H1 (cell line): ENCODE results near the gene KRT222.

Source experiments
- CBX5 ChIP-seq: fragments of 300-800, 300-1000 bp; sonication (generic); IDR thresholded peaks from 2 replicates; pipeline ENCODE4 v1.7.1; 2016; ENCODE audit warnings: antibody characterized with exemption, low read length, low read depth
- CEBPB ChIP-seq: IDR thresholded peaks from 2 replicates; pipeline ENCODE4 v1.6.1; 2012; ENCODE audit warnings: low read depth, low read length
- CHD2 ChIP-seq: IDR thresholded peaks from 2 replicates; pipeline ENCODE4 v1.6.1; 2012; ENCODE audit warnings: low read length, improper control_type of control experiment
- CREB1 ChIP-seq: IDR thresholded peaks from 2 replicates; pipeline ENCODE4 v1.6.1; 2012; ENCODE audit warnings: inconsistent platforms
- CTCF ChIP-seq, 3 experiments: IDR thresholded peaks; 1 replicate in 2 of 3; 2 replicates in 1 of 3; pipeline versions ENCODE4 v1.5.1 to v1.6.1; 2011; ENCODE audit warnings: low read length in 3 of 3, mild to moderate bottlenecking in 3 of 3, inconsistent platforms in 2 of 3, low read depth in 1 of 3, moderate library complexity in 1 of 3; ENCODE audit not compliant: insufficient read depth in 1 of 3; ENCODE audit errors: control extremely low read depth in 1 of 3
- E2F6 ChIP-seq: IDR thresholded peaks from 2 replicates; pipeline ENCODE4 v1.6.1; 2012; ENCODE audit warnings: inconsistent platforms
- EZH2 ChIP-seq: fragments of 200-600 bp; sonication (generic); IDR thresholded peaks from 2 replicates; pipeline ENCODE4 v1.7.1; 2012; ENCODE audit warnings: low read depth, mild to moderate bottlenecking, moderate library complexity, low read length, inconsistent platforms; ENCODE audit not compliant: severe bottlenecking
- MAX ChIP-seq: IDR thresholded peaks from 2 replicates; pipeline ENCODE4 v1.6.1; 2012; ENCODE audit warnings: inconsistent platforms
- POLR2A ChIP-seq, 2 experiments: IDR thresholded peaks; 1 replicate in 1 of 2; 2 replicates in 1 of 2; pipeline ENCODE4 v1.6.1; 2011; ENCODE audit warnings: low read depth in 2 of 2, low read length in 2 of 2, mild to moderate bottlenecking in 2 of 2; ENCODE audit errors: control extremely low read depth in 1 of 2
- POLR2AphosphoS5 ChIP-seq: IDR thresholded peaks from 2 replicates; pipeline ENCODE4 v1.6.1; 2011; ENCODE audit warnings: low read depth, low read length
- RAD21 ChIP-seq, 2 experiments: IDR thresholded peaks in 1 of 2; conservative IDR thresholded peaks in 1 of 2; 2 replicates each; pipeline ENCODE4 v1.6.1; 2011; ENCODE audit warnings: low read depth in 2 of 2, low read length in 2 of 2, improper control_type of control experiment in 1 of 2, inconsistent platforms in 1 of 2, mild to moderate bottlenecking in 1 of 2, moderate library complexity in 1 of 2
- SP4 ChIP-seq: IDR thresholded peaks from 2 replicates; pipeline ENCODE4 v1.6.1; 2012; ENCODE audit warnings: low read length, inconsistent platforms
- TCF12 ChIP-seq: IDR thresholded peaks from 2 replicates; pipeline ENCODE4 v1.6.1; 2011; ENCODE audit warnings: low read depth, mild to moderate bottlenecking, low read length
- YY1 ChIP-seq: IDR thresholded peaks from 2 replicates; pipeline ENCODE4 v1.6.1; 2011; ENCODE audit warnings: low read depth, mild to moderate bottlenecking, low read length

GRCh38 chr17:40637931-40638330 is 27.0 kb downstream of the KRT222 start:
- TF ChIP-seq CBX5 (no peak), CTCF (IDR thresholded peaks at IDR 0.05; ENCODE audit: control extremely low read depth in 1 of 3, insufficient read depth in 1 of 3, low read depth in 1 of 3, low read length in 3 of 3) (no peak), EZH2 (no peak), CHD2 (no peak), CREB1 (no peak), POLR2AphosphoS5 (no peak), POLR2A (IDR thresholded peaks at IDR 0.05; ENCODE audit: control extremely low read depth in 1 of 2, low read depth in 2 of 2, low read length in 2 of 2) (no peak), YY1 (no peak), MAX (no peak), CEBPB (no peak), SP4 (no peak), E2F6 (no peak), RAD21 (IDR thresholded peaks at IDR 0.05 in 1 of 2, conservative IDR thresholded peaks at IDR 0.05 in 1 of 2; ENCODE audit: low read depth in 2 of 2, low read length in 2 of 2) (no peak), TCF12 (no peak)
